ENCODE results near the gene LGALS7.
"Not testable (repeated sequence)": the region's sequence is repeated elsewhere in the genome, so short reads cannot be mapped to it uniquely, and the experiment has no call there.

The LGALS7 gene

GRCh38 chr19:38766276-38767047, 6.9 kb downstream of the LGALS7 start:
- DNase-seq: no peak
- Histone ChIP-seq H3K27me3 (replicated peaks) (no peaks in the 10 kb centered on the region), H3K4me3 (ENCODE audit: low read depth, low read length) (no peak overlapping the region), H3K36me3 (replicated peaks) (no peaks in the 10 kb centered on the region), H3K27ac (no peak overlapping the region)
- in situ Hi-C loops (cut with HindIII; ENCODE audit: low pct_ligation_motif_present, low sequenced_read_pairs): no loop called here
- TF ChIP-seq CTCF (IDR thresholded peaks at IDR 0.05; ENCODE audit: low read depth, low read length, missing control alignments): no peak

- no peaks in the 10 kb centered on the region for H3K36me3 ChIP-seq (replicated peaks)
- no peak overlapping the region for H3K27ac ChIP-seq
- in situ Hi-C loops (cut with HindIII; ENCODE audit: low pct_ligation_motif_present, low sequenced_read_pairs): no loop called here
- DNase-seq: no peak
- H3K27me3 ChIP-seq (replicated peaks): no peaks in the 10 kb centered on the region
- TF ChIP-seq CTCF (IDR thresholded peaks at IDR 0.05; ENCODE audit: low read depth, low read length, missing control alignments): no peak
- no peak overlapping the region for H3K4me3 ChIP-seq (ENCODE audit: low read depth, low read length)
Measured at GRCh38 chr19:38765214-38765613, 8.1 kb downstream of the LGALS7 start.

GRCh38 chr19:38763795-38764220, 9.5 kb downstream of the LGALS7 start:
- H3K36me3 ChIP-seq (replicated peaks): no peaks in the 10 kb centered on the region
- H3K27ac ChIP-seq: no peak overlapping the region
- no peak for DNase-seq
- TF ChIP-seq CTCF (IDR thresholded peaks at IDR 0.05; ENCODE audit: low read depth, low read length, missing control alignments): no peak
- H3K27me3 ChIP-seq (replicated peaks): no peaks in the 10 kb centered on the region
- no peak overlapping the region for H3K4me3 ChIP-seq (ENCODE audit: low read depth, low read length)
- in situ Hi-C loops (cut with HindIII; ENCODE audit: low pct_ligation_motif_present, low sequenced_read_pairs): no loop called here

DNA sequence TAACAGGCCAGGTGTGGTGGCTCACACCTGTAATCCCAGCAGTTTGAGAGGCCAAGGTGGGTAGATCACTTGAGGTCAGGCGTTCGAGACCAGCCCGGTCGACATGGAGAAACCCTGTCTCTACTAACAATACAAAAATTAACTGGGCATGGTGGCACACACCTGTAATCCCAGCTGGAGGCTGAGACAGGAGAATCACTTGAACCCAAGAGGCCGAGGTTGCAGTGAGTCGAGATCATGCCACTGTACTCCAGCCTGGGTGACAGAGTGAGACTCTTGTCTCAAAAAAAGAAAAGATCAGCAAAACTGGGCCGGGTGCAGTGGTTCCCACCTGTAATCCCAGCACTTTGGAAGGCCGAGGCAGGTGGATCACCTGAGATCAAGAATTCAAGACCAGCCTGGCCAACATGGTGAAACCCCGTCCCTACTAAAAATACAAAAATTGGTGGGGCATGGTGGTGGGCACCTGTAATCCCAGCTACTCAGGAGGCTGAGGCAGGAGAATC, 11.4 kb downstream of the LGALS7 start:
- H3K36me3 ChIP-seq (replicated peaks); H3K27ac ChIP-seq; DNase-seq; H3K4me3 ChIP-seq (ENCODE audit: low read depth, low read length); in situ Hi-C loops (cut with HindIII; ENCODE audit: low pct_ligation_motif_present, low sequenced_read_pairs); H3K27me3 ChIP-seq (replicated peaks): not testable (repeated sequence)

DNA sequence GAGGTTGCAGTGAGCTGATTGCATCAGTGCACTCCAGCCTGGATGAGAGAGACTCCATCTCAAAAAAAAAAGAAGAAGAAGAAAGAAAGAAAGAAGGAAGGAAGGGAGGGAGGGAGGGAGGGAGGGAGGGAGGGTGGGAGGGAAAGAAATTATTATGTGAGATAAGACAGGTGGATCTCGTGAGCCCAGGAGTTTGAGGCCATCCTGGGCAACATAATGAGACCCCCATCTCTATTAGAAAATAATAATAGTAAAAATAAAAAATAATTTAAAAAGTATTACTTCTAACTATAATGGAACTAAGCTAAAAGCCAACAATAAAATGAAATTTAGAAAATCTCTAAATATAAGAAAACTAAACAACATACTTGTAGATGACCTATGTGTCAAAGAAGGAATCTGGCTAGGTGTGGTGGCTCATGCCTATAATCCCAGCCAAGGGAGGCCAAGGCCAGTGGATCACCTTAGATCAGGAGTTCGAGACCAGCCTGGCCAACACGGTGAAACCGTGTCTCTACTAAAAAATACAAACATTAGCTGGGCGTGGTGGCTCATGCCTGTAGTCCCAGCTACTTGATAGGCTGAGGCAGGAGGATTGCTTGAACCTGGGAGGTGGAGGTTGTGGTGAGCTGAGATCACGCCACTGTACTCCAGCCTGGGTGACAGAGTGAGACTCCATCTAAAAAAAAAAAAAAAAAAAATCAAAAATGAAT, 12.4 kb downstream of the LGALS7 start:
- H3K36me3 ChIP-seq (replicated peaks); H3K4me3 ChIP-seq (ENCODE audit: low read depth, low read length); H3K27ac ChIP-seq; DNase-seq; H3K27me3 ChIP-seq (replicated peaks); in situ Hi-C loops (cut with HindIII; ENCODE audit: low pct_ligation_motif_present, low sequenced_read_pairs): not testable (repeated sequence)

GRCh38 chr19:38759590-38760003, 13.7 kb downstream of the LGALS7 start:
- Histone ChIP-seq H3K4me3 (ENCODE audit: low read depth, low read length) (no peak overlapping the region), H3K36me3 (replicated peaks) (no peaks in the 10 kb centered on the region), H3K27ac (no peak overlapping the region), H3K27me3 (replicated peaks) (no peaks in the 10 kb centered on the region)
- TF ChIP-seq CTCF (IDR thresholded peaks at IDR 0.05; ENCODE audit: low read depth, low read length, missing control alignments): no peak
- no peak for DNase-seq
- in situ Hi-C loops (cut with HindIII; ENCODE audit: low pct_ligation_motif_present, low sequenced_read_pairs): no loop called here

- H3K36me3 ChIP-seq (replicated peaks); H3K4me3 ChIP-seq (ENCODE audit: low read depth, low read length); DNase-seq; H3K27ac ChIP-seq; H3K27me3 ChIP-seq (replicated peaks); in situ Hi-C loops (cut with HindIII; ENCODE audit: low pct_ligation_motif_present, low sequenced_read_pairs): not testable (repeated sequence)
Measured at GRCh38 chr19:38754196-38754595, 19.1 kb downstream of the LGALS7 start.

- in situ Hi-C loops (cut with HindIII; ENCODE audit: low pct_ligation_motif_present, low sequenced_read_pairs); H3K27ac ChIP-seq; H3K27me3 ChIP-seq (replicated peaks); H3K36me3 ChIP-seq (replicated peaks); H3K4me3 ChIP-seq (ENCODE audit: low read depth, low read length); DNase-seq: not testable (repeated sequence)
Measured at GRCh38 chr19:38753783-38754182, 19.5 kb downstream of the LGALS7 start.
